Right atrium auricular region (tissue), 2 donors: Measurements from ENCODE around the gene TPPP2. TPM values are rescaled to one million over a fixed set of nuclear protein-coding genes. Genes with fewer than 3 reads are reported as not detected.

Source experiments
- DNase-seq: peaks from one replicate; pipeline ENCODE4 v3.0.0-alpha.2; 2019; ENCODE audit warnings: low spot score
- H3K27ac ChIP-seq, 2 donors: fragments of 200-600 bp; sonication (generic); 1 replicate in 1 of 2; 2 replicates in 1 of 2; pipeline ENCODE4 v1.5.1; 2016 to 2019
- H3K27me3 ChIP-seq, 2 donors: fragments of 200-600 bp; sonication (generic); one replicate each; pipeline versions ENCODE4 v1.5.1 to v1.6.0; 2017 to 2019
- H3K36me3 ChIP-seq: fragments of 200-600 bp; sonication (generic); one replicate; pipeline ENCODE4 v1.5.1; 2016
- H3K4me1 ChIP-seq, 2 donors: fragments of 200-600 bp; sonication (generic); one replicate each; pipeline versions ENCODE4 v1.5.1 to v1.6.0; 2017 to 2019
- H3K4me3 ChIP-seq, 2 donors: fragments of 200-600 bp; sonication (generic); 1 replicate in 1 of 2; 2 replicates in 1 of 2; pipeline ENCODE4 v1.5.1; 2017 to 2019; ENCODE audit warnings: mild to moderate bottlenecking in 1 of 2, moderate library complexity in 1 of 2
- H3K9me3 ChIP-seq, 2 donors: fragments of 200-600 bp; sonication (generic); one replicate each; pipeline ENCODE4 v1.5.1; 2019
- CTCF ChIP-seq, 2 donors: fragments of 200-600 bp; sonication (generic); IDR thresholded peaks; one replicate each; pipeline ENCODE4 v1.5.1; 2019; ENCODE audit warnings: antibody characterized with exemption in 2 of 2
- total RNA-seq, 2 donors: library from RNA; depleted of rRNA; stranded (reverse); fragments of >200 nt; gene quantifications; one replicate each; pipeline ENCODE4 v1.1.0, GENCODE V29; 2016

The TPPP2 gene
- total RNA-seq, 2 donors from 2014 or later = 0.86 TPM; not detected in 1

GRCh38 chr14:21041676-21042433 is 11.8 kb downstream of the TPPP2 start, which contains the start of gene RNASE7:
Gene RNASE7, plus strand, starts transcription at chr14:21042362. Its CDS starts 631 bp downstream, at chr14:21042993.
- H3K36me3 ChIP-seq = no peaks in the 10 kb centered on the region
- H3K27ac ChIP-seq = no peak within 1 kb of the TSS
- H3K4me3 ChIP-seq = no peak within 1 kb of the TSS
- no peaks in the 10 kb centered on the region for H3K27me3 ChIP-seq
- DNase-seq = no peak
- no peaks in the 10 kb centered on the region for H3K9me3 ChIP-seq
- no peak for TF ChIP-seq CTCF (IDR thresholded peaks at IDR 0.05)
- H3K4me1 ChIP-seq = peaks cover 0 to 43% of the 10 kb centered on the region in 2 donors

GRCh38 chr14:21042918-21043317 is 12.9 kb downstream of the TPPP2 start:
- H3K4me3 ChIP-seq = no peak overlapping the region
- peaks cover 0 to 50% of the 10 kb centered on the region in 2 donors for H3K4me1 ChIP-seq
- H3K9me3 ChIP-seq = no peaks in the 10 kb centered on the region
- no peaks in the 10 kb centered on the region for H3K27me3 ChIP-seq
- no peaks in the 10 kb centered on the region for H3K36me3 ChIP-seq
- TF ChIP-seq CTCF (IDR thresholded peaks at IDR 0.05) = no peak
- no peak overlapping the region for H3K27ac ChIP-seq
- DNase-seq = no peak

- TF ChIP-seq CTCF (IDR thresholded peaks at IDR 0.05) = no peak
- peaks cover 0 to 50% of the 10 kb centered on the region in 2 donors for H3K4me1 ChIP-seq
- no peak overlapping the region for H3K27ac ChIP-seq
- no peaks in the 10 kb centered on the region for H3K36me3 ChIP-seq
- no peak for DNase-seq
- H3K27me3 ChIP-seq = no peaks in the 10 kb centered on the region
- H3K4me3 ChIP-seq = no peak overlapping the region
- no peaks in the 10 kb centered on the region for H3K9me3 ChIP-seq
Observed at GRCh38 chr14:21043387-21043973, 13.5 kb downstream of the TPPP2 start.

GRCh38 chr14:21043974-21044618 is 14.1 kb downstream of the TPPP2 start:
- no peak overlapping the region for H3K27ac ChIP-seq
- H3K9me3 ChIP-seq = no peaks in the 10 kb centered on the region
- H3K36me3 ChIP-seq = no peaks in the 10 kb centered on the region
- H3K4me3 ChIP-seq = no peak overlapping the region
- peaks cover 0 to 47% of the 10 kb centered on the region in 2 donors for H3K4me1 ChIP-seq
- no peak for DNase-seq
- TF ChIP-seq CTCF (IDR thresholded peaks at IDR 0.05) = no peak
- H3K27me3 ChIP-seq = no peaks in the 10 kb centered on the region

GRCh38 chr14:21047378-21047781 is 17.4 kb downstream of the TPPP2 start:
- DNase-seq = no peak
- H3K4me3 ChIP-seq = no peak overlapping the region
- no peaks in the 10 kb centered on the region for H3K9me3 ChIP-seq
- H3K36me3 ChIP-seq = no peaks in the 10 kb centered on the region
- H3K27me3 ChIP-seq = no peaks in the 10 kb centered on the region
- no peak overlapping the region for H3K27ac ChIP-seq
- peaks cover 0 to 34% of the 10 kb centered on the region in 2 donors for H3K4me1 ChIP-seq
- TF ChIP-seq CTCF (IDR thresholded peaks at IDR 0.05) = no peak
